ENCODE data around the gene GASK1A.
"Not testable (repeated sequence)": the region's sequence is repeated elsewhere in the genome, so short reads cannot be mapped to it uniquely, and the experiment has no call there.

Gene GASK1A

GRCh38 chr3:43062564-43063040 is 83.5 kb downstream of the GASK1A start:
- H3K79me1 ChIP-seq (replicated peaks; ENCODE audit: low read length, poor library complexity, severe bottlenecking), result no peaks in the 10 kb centered on the region
- WGBS, result 57% methylated on average over 8 of the region's 8 CpGs

DNA sequence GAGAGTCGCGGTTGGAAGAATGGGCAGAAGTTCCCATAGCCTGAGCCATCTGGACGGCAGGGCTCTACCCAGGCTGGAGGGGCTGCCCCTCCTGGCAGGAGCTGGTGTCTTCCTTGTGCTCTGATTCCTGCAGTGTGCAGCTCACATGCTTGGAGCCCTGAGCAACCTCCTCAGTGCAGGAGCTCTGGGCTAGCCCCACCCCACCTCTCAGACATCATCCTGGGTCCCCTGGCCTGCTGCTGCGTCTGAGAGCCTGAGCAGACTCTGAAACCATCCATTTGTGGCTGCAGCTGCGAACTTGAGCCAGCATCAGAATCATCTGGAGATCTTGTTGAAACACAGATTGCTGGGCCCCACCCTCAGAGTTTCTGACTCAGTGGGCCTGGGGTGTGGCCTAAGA is 84.0 kb downstream of the GASK1A start:
- no peak overlapping the region for H2BK5ac ChIP-seq (ENCODE audit: low read depth, low read length, poor library complexity, severe bottlenecking)
- H3K27ac ChIP-seq (ENCODE audit: low read length, poor library complexity, severe bottlenecking), result no peak overlapping the region
- H4K8ac ChIP-seq (ENCODE audit: low read length), result no peak overlapping the region
- H3K9ac ChIP-seq (ENCODE audit: low read length), result no peak overlapping the region
- no peak overlapping the region for H3K18ac ChIP-seq (ENCODE audit: low read depth in 1 of 2, low read length in 2 of 2)
- no peaks in the 10 kb centered on the region for H3K9me3 ChIP-seq (ENCODE audit: control insufficient read depth, low read length)
- H3K4me3 ChIP-seq (ENCODE audit: insufficient read depth in 1 of 2, low read depth in 1 of 2, low read length in 2 of 2), result no peak overlapping the region
- no peak overlapping the region for H2AFZ ChIP-seq (ENCODE audit: low read depth, low read length)
- no peak overlapping the region for H2AK5ac ChIP-seq (ENCODE audit: low read length, severe bottlenecking)
- no peak for DNase-seq
- no peak overlapping the region for H3K4ac ChIP-seq (ENCODE audit: low read depth in 1 of 2, low read length in 2 of 2)
- no peak overlapping the region for H3K4me2 ChIP-seq (ENCODE audit: low read length, poor library complexity, severe bottlenecking)
- H3K36me3 ChIP-seq (ENCODE audit: control insufficient read depth in 1 of 2, insufficient read depth in 2 of 2, low read depth in 1 of 2, low read length in 2 of 2), result no peaks in the 10 kb centered on the region
- no peak overlapping the region for H2BK15ac ChIP-seq (ENCODE audit: low read depth, poor library complexity, severe bottlenecking)
- H3K23ac ChIP-seq (ENCODE audit: low read length in 2 of 2), result peak overlapping the region in 1 of 2 experiments; percentile 48
- H4K91ac ChIP-seq (ENCODE audit: low read length), result no peak overlapping the region
- H3K4me1 ChIP-seq (ENCODE audit: control insufficient read depth, insufficient read depth, low read depth, low read length), result no peaks in the 10 kb centered on the region
- H2BK12ac ChIP-seq (ENCODE audit: low read length in 2 of 2), result no peak overlapping the region
- no peak overlapping the region for H3K14ac ChIP-seq (ENCODE audit: low read length in 2 of 2)
- no peaks in the 10 kb centered on the region for H3K79me1 ChIP-seq (replicated peaks; ENCODE audit: low read length, poor library complexity, severe bottlenecking)
- 77% methylated on average over 5 of the region's 5 CpGs for WGBS
- H3K27me3 ChIP-seq (ENCODE audit: control insufficient read depth in 1 of 2, insufficient read depth in 1 of 2, low read length in 2 of 2), result peaks cover 0 to 23% of the 10 kb centered on the region in 2 experiments
- no peak overlapping the region for H2BK120ac ChIP-seq (ENCODE audit: low read depth, low read length)

More at GRCh38 chr3:43062564-43063040, 83.5 kb downstream of the GASK1A start:
- Histone ChIP-seq H3K27ac (ENCODE audit: low read length, poor library complexity, severe bottlenecking) (no peak overlapping the region), H2AK5ac (ENCODE audit: low read length, severe bottlenecking) (no peak overlapping the region), H4K91ac (ENCODE audit: low read length) (peak overlapping the region; percentile 1), H3K4me1 (ENCODE audit: control insufficient read depth, insufficient read depth, low read depth, low read length) (no peaks in the 10 kb centered on the region), H3K18ac (ENCODE audit: low read depth in 1 of 2, low read length in 2 of 2) (no peak overlapping the region), H2BK120ac (ENCODE audit: low read depth, low read length) (no peak overlapping the region), H3K4me2 (ENCODE audit: low read length, poor library complexity, severe bottlenecking) (no peak overlapping the region), H3K27me3 (ENCODE audit: control insufficient read depth in 1 of 2, insufficient read depth in 1 of 2, low read length in 2 of 2) (peaks cover 0 to 23% of the 10 kb centered on the region in 2 experiments), H4K8ac (ENCODE audit: low read length) (no peak overlapping the region), H2BK12ac (ENCODE audit: low read length in 2 of 2) (no peak overlapping the region), H3K9ac (ENCODE audit: low read length) (no peak overlapping the region), H3K23ac (ENCODE audit: low read length in 2 of 2) (no peak overlapping the region), H2AFZ (ENCODE audit: low read depth, low read length) (no peak overlapping the region), H3K4me3 (ENCODE audit: insufficient read depth in 1 of 2, low read depth in 1 of 2, low read length in 2 of 2) (no peak overlapping the region), H3K14ac (ENCODE audit: low read length in 2 of 2) (no peak overlapping the region), H3K9me3 (ENCODE audit: control insufficient read depth, low read length) (no peaks in the 10 kb centered on the region), H3K36me3 (ENCODE audit: control insufficient read depth in 1 of 2, insufficient read depth in 2 of 2, low read depth in 1 of 2, low read length in 2 of 2) (no peaks in the 10 kb centered on the region), H3K4ac (ENCODE audit: low read depth in 1 of 2, low read length in 2 of 2) (no peak overlapping the region), H2BK15ac (ENCODE audit: low read depth, poor library complexity, severe bottlenecking) (no peak overlapping the region), H2BK5ac (ENCODE audit: low read depth, low read length, poor library complexity, severe bottlenecking) (no peak overlapping the region)
- DNase-seq, result no peak

- not testable (repeated sequence) for H3K9me3 ChIP-seq (ENCODE audit: control insufficient read depth, low read length); H3K27ac ChIP-seq (ENCODE audit: low read length, poor library complexity, severe bottlenecking); H2AFZ ChIP-seq (ENCODE audit: low read depth, low read length); H2BK12ac ChIP-seq (ENCODE audit: low read length in 2 of 2); H3K4me1 ChIP-seq (ENCODE audit: control insufficient read depth, insufficient read depth, low read depth, low read length); H4K8ac ChIP-seq (ENCODE audit: low read length); H3K79me1 ChIP-seq (replicated peaks; ENCODE audit: low read length, poor library complexity, severe bottlenecking); H2AK5ac ChIP-seq (ENCODE audit: low read length, severe bottlenecking); H3K18ac ChIP-seq (ENCODE audit: low read depth in 1 of 2, low read length in 2 of 2); H3K14ac ChIP-seq (ENCODE audit: low read length in 2 of 2); H3K23ac ChIP-seq (ENCODE audit: low read length in 2 of 2); H3K4me3 ChIP-seq (ENCODE audit: insufficient read depth in 1 of 2, low read depth in 1 of 2, low read length in 2 of 2); H3K9ac ChIP-seq (ENCODE audit: low read length); H3K36me3 ChIP-seq (ENCODE audit: control insufficient read depth in 1 of 2, insufficient read depth in 2 of 2, low read depth in 1 of 2, low read length in 2 of 2); H3K4ac ChIP-seq (ENCODE audit: low read depth in 1 of 2, low read length in 2 of 2); H2BK5ac ChIP-seq (ENCODE audit: low read depth, low read length, poor library complexity, severe bottlenecking); H4K91ac ChIP-seq (ENCODE audit: low read length); H3K4me2 ChIP-seq (ENCODE audit: low read length, poor library complexity, severe bottlenecking); H2BK120ac ChIP-seq (ENCODE audit: low read depth, low read length); DNase-seq; H2BK15ac ChIP-seq (ENCODE audit: low read depth, poor library complexity, severe bottlenecking)
- H3K27me3 ChIP-seq (ENCODE audit: control insufficient read depth in 1 of 2, insufficient read depth in 1 of 2, low read length in 2 of 2), result peaks cover 10 to 18% of the 10 kb centered on the region in 2 experiments
- WGBS, result 80% methylated on average over 3 of the region's 5 CpGs
Observed at GRCh38 chr3:43070670-43071069, 91.6 kb downstream of the GASK1A start.

DNA sequence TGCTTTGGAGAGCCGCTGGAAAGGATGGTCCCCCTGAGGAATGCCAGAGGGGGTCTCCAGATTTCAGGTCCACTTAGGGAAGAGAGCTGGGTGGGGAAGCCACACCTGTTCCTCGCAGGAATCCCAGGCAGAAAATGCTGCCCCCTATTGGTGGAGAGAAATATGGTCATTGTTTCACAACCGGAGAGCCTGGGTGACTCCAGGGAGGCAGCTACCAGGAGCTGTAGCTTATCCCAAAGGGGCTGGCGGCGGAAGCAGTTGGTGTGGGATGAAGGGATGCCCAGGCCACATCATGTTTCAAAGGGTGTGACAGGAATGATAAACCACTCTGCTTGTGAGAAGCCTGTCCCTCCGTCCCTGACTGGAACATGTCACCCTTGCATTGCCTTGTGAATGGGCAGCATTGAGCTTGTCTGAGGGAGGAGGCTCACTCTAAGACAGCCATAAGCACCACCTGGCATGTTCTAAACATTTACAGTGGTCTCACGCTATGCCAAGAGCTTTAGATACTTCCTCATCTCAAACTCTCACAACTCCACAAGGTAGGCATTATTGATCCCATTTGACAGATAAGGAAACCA is 92.3 kb downstream of the GASK1A start:
- 43% methylated on average over 6 of the region's 7 CpGs for WGBS
- Histone ChIP-seq H2BK5ac (ENCODE audit: low read depth, low read length, poor library complexity, severe bottlenecking) (no peak overlapping the region), H2BK120ac (ENCODE audit: low read depth, low read length) (no peak overlapping the region), H3K27ac (ENCODE audit: low read length, poor library complexity, severe bottlenecking) (no peak overlapping the region), H3K18ac (ENCODE audit: low read depth in 1 of 2, low read length in 2 of 2) (no peak overlapping the region), H3K23ac (ENCODE audit: low read length in 2 of 2) (no peak overlapping the region), H3K36me3 (ENCODE audit: control insufficient read depth in 1 of 2, insufficient read depth in 2 of 2, low read depth in 1 of 2, low read length in 2 of 2) (no peaks in the 10 kb centered on the region), H3K4me3 (ENCODE audit: insufficient read depth in 1 of 2, low read depth in 1 of 2, low read length in 2 of 2) (no peak overlapping the region), H2BK15ac (ENCODE audit: low read depth, poor library complexity, severe bottlenecking) (no peak overlapping the region), H3K9me3 (ENCODE audit: control insufficient read depth, low read length) (no peaks in the 10 kb centered on the region), H3K79me1 (replicated peaks; ENCODE audit: low read length, poor library complexity, severe bottlenecking) (no peaks in the 10 kb centered on the region), H2BK12ac (ENCODE audit: low read length in 2 of 2) (no peak overlapping the region), H3K4me1 (ENCODE audit: control insufficient read depth, insufficient read depth, low read depth, low read length) (peaks cover 5% of the 10 kb centered on the region), H2AK5ac (ENCODE audit: low read length, severe bottlenecking) (no peak overlapping the region), H3K4ac (ENCODE audit: low read depth in 1 of 2, low read length in 2 of 2) (no peak overlapping the region), H4K91ac (ENCODE audit: low read length) (no peak overlapping the region), H4K8ac (ENCODE audit: low read length) (no peak overlapping the region), H3K9ac (ENCODE audit: low read length) (no peak overlapping the region), H3K27me3 (ENCODE audit: control insufficient read depth in 1 of 2, insufficient read depth in 1 of 2, low read length in 2 of 2) (peaks cover 10 to 18% of the 10 kb centered on the region in 2 experiments), H3K14ac (ENCODE audit: low read length in 2 of 2) (no peak overlapping the region), H2AFZ (ENCODE audit: low read depth, low read length) (no peak overlapping the region), H3K4me2 (ENCODE audit: low read length, poor library complexity, severe bottlenecking) (no peak overlapping the region)
- no peak for DNase-seq
